Measurements from ENCODE around the gene ZNF236.

ZNF236 gene

GRCh38 chr18:76819411-76820136 is 2.8 kb upstream of the ZNF236 start:
- in situ Hi-C loops (cut with HindIII; ENCODE audit: low sequenced_read_pairs): no loop called here

DNA sequence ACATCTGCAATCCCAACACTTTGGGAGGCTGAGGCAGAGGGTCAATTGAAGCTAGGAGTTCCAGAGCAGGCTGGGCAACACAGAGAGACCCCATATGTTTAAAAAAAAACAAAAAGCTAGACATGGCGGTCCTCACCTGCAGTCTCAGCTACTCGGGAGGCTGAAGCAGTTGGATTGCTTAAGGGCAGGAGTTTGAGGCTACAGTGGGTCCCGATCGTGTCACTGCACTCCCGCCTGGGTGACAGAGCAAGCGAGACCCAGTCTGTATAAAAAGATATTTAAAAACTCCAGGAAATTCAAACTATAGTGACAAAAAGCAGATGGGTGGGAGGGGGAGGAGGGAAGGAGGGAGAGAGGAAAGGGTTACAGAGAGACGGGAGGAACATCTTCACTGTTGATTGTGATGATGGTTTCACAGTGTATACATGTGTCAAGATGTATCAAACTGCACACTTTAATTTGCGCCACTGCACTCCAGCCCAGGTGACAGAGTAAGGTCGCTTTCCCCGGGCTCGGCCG is 942 bp upstream of the ZNF236 start:
- in situ Hi-C loops (cut with HindIII; ENCODE audit: low sequenced_read_pairs): no loop called here

DNA sequence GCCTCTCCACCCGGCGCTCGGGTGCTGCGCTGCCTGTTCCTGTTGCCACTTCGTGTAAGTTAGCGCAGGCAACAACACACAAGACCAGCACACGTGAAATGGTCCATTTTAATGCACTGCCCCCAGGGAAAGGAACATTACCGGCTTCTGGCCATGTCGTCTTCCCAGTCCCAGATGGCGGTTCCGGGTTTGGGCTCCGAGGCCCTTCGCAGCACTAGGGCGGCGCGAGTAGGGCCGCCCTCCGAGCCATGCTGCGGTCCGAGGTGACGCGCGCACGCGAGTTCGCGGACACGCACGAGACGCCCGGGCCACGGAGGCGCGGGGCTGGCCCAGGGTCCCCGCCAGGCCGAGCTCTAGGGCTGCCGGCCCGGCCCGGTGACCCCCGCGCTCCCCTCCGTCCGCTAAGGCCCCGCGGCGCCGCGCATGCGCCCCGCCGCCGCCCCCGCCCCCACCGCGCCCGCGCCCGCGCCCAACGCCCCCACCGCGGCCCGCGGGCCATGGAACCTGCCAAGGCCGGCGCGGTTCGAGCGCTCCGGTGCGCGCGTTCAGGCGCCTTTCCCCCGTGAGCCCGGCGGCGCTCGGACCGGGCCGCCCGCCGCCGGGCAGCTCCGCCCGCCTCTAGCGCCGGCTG is 367 bp upstream of the ZNF236 start:
- in situ Hi-C loops (cut with HindIII; ENCODE audit: low sequenced_read_pairs): no loop called here

GRCh38 chr18:76823161-76823538 is 793 bp downstream of the ZNF236 start:
- in situ Hi-C loops (cut with HindIII; ENCODE audit: low sequenced_read_pairs): no loop called here

DNA sequence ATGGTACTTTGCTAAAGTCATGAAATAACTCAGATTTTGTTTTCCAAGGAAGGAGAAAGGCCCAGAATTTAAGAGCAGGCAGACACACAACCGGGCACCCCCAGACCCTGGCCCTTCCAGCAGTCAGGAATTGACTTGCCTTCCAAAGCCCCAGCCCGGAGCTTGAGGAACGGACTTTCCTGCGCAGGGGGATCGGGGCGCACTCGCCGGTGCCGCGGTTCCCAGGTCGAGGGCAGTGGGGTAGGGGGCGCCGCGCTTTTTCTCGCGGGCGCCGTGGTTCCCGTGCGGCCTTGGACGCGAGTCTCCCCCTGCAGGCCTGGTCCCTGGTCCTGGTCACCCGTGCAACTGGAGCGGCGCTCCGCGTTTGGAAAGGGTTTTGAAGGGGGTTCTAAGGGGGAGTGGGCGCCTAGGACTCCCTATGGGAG is 1.2 kb downstream of the ZNF236 start:
- in situ Hi-C loops (cut with HindIII; ENCODE audit: low sequenced_read_pairs): no loop called here

DNA sequence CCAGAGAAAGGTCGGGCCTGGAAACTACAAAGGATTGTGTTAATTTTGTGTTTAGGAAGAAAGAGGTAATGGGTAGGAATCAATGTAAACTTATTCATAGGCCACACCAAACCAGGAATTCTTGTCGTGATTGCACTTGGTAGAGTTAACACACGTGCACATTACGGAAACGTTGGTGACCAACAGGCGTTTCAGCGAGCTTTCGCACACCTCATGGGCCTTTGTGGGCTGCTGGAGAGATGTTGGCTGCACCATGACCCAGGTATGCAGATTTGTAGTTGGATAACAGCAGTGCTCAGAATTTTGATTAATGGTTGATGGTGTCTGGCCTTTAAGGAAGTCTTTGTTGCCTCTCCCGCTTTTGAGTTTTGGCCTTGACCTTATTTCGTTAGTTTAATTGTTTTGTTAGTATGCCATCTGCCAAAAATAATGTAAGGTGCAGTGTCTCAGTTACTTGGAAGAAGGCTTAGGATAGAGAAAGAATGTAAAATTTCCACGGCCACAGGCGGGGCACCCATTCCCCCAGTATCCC is 1.9 kb downstream of the ZNF236 start:
- in situ Hi-C loops (cut with HindIII; ENCODE audit: low sequenced_read_pairs): no loop called here

DNA sequence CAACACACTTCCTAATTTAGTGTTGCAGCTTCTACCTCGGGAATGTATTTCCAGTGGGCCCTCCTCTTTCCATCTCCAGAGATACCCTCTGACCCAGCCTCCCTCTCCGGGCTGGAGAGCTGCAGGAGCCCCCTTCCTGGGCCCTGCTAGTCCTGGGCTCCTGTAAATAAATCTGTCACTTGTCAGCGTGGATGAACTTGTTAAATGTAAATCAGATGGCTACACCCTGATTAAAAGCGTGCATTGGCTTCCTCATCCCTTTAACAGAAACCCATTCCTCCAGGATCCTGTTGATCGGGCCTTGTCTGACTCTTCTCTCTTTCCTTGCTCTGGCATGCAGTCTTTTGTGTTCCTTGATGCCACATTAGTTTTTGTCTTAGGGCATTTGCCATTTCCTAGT is 2.4 kb downstream of the ZNF236 start:
- in situ Hi-C loops (cut with HindIII; ENCODE audit: low sequenced_read_pairs): no loop called here

GRCh38 chr18:76827205-76828200 is 5.1 kb downstream of the ZNF236 start:
- in situ Hi-C loops (cut with HindIII; ENCODE audit: low sequenced_read_pairs): no loop called here

GRCh38 chr18:76834379-76834778 is 12.0 kb downstream of the ZNF236 start:
- in situ Hi-C loops (cut with HindIII; ENCODE audit: low sequenced_read_pairs): no loop called here

DNA sequence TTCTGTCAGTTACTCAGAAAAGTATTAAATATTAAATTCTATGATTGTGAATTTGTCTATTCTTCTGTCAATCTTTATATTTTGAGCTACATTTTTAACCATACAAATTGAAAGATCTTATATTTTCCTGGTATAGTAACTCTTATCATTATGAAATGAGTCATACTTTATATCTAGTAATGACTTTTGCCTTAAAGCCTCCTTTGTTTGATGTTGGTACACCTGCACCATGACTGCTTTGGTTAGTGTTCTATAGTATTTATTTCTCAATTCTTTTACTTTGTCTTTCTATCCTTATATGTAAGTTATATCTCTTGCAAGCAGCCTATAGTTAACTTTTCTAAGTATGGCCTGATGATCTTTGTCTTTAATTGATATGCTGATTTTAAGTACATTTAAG is 13.0 kb downstream of the ZNF236 start:
- in situ Hi-C loops (cut with HindIII; ENCODE audit: low sequenced_read_pairs): no loop called here

GRCh38 chr18:76837071-76837470 is 14.7 kb downstream of the ZNF236 start:
- in situ Hi-C loops (cut with HindIII; ENCODE audit: low sequenced_read_pairs): no loop called here

GRCh38 chr18:76838182-76838581 is 15.8 kb downstream of the ZNF236 start:
- in situ Hi-C loops (cut with HindIII; ENCODE audit: low sequenced_read_pairs): no loop called here

DNA sequence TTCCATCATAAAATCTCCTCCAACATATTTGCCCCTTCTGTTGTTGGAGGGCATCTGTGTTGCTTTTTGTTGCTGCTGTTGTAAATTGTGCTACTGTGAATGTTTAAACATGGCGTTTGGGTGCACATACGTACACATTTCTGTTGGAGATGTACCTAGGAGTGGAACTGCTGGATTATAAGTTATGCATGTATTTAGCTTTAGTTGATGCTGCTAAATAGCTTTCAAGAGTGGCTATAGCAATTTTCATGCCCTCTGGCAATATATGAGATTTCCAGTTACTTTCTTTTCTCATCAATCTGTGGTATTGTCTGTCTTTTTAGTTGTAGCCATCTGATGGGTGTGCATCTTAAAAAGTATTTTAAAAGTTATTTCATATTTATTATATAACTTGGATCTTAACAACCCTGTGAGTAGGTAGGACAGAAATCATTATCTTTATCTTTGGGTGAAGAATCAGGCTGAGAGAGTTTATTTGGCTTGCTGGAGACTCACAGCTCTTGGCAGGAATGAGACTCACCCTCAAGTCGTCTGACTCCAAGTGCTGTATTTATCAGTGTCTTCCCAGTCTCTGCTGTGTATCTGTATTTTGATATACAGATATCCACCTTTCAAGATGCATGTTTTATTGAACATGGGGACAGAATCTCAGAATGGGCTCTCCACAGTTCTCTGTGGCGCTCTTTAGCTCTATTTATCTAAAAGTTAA is 16.9 kb downstream of the ZNF236 start:
- in situ Hi-C loops (cut with HindIII; ENCODE audit: low sequenced_read_pairs): no loop called here

DNA sequence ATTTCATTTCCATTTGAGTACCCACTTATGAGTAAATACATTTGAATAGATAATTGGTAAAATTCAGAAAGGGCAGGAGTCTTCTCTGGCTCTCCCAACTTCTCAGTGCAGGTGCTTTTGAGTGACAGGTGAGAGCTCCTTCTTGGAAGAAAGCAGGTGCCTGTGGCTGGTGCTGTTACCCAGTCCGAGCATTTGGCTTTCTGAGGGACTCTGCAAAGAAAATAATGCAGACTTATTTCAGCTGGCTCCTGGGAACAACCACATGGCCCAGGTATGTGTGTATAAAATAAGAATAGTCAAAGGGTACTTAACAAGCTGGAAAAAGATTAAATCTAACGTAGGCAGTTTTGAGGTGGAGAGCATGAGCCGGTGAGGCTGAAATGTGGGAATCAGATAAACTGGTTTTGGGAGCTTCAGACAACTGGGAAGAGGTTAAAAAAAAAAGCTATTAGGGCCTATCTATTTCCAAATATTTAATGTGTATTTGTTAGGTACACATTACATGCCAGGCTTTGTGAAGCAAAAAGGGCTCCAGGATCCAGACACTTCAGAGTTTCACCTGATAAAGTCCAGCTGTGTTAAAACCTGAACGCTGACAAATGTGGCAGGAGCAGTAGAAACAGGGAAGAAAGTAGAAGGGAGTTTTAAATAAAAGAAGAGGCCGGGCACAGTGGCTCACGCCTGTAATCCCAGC is 20.6 kb downstream of the ZNF236 start:
- in situ Hi-C loops (cut with HindIII; ENCODE audit: low sequenced_read_pairs): no loop called here

- in situ Hi-C loops (cut with HindIII; ENCODE audit: low sequenced_read_pairs): no loop called here
Measured at GRCh38 chr18:76844144-76844543, 21.8 kb downstream of the ZNF236 start.

DNA sequence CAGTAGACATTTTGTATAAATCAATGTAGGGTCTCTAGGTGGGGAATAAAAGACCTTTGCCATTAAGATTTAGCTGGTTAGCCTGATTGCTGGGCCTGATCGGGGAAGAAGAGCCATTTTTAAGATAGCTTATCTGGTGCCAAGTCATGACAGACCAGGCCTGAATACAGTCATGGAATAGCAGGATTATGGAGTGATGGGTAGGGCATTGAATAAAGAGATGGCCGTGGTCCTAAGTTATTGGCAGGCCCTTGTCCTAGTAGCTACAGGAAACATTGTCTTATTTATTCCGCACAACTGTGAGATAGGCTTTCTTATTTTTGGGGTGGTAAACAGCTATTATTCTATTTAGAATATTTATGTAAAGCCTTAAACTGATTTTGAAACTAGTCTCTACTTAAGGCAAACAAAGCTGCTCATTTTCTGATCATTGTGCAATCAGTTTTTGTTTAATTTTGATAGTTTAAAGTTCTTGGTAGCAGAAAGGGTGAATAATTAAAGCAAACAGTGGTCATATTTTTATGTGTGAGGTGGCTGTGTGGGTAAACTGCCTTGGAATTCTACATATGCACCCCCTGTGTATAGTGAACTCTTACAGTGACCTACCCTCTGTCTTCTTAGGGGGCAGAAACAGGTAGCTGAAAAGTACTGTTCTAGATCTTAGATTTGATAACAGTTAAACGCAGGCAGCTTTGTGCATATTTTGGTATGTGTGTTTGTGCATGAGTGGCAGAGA is 22.6 kb downstream of the ZNF236 start:
- in situ Hi-C loops (cut with HindIII; ENCODE audit: low sequenced_read_pairs): no loop called here

DNA sequence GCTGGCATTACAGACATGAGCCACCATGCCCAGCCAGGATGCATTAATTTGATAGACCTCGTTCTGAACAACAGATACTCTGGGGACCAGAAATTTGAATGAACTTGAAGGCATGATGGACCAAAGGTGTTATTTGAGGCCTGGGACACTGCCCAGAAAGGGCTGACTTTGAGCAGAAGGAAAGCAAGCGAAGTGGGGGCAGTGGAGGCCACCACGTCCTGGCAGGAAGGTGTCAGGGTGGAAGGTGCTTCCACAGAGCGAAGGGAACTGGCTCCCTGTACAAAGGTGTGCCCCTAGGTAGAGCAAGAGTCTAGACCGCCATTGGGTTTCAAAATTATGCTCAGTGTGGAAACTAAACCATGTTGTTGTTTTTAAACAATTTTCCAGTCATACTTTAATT is 23.9 kb downstream of the ZNF236 start:
- in situ Hi-C loops (cut with HindIII; ENCODE audit: low sequenced_read_pairs): no loop called here

GRCh38 chr18:76847916-76848315 is 25.6 kb downstream of the ZNF236 start:
- in situ Hi-C loops (cut with HindIII; ENCODE audit: low sequenced_read_pairs): no loop called here

GRCh38 chr18:76850112-76850511 is 27.8 kb downstream of the ZNF236 start:
- in situ Hi-C loops (cut with HindIII; ENCODE audit: low sequenced_read_pairs): no loop called here
